ENCODE measurements around the gene TSPAN9.

GRCh38 chr12:3244219-3244750 is 167.1 kb downstream of the TSPAN9 start:
- TF ChIP-seq SPI1 (IDR thresholded peaks at IDR 0.05; ENCODE audit: borderline replicate concordance, low read depth) (no peak), CTCF (IDR thresholded peaks at IDR 0.05; ENCODE audit: insufficient read depth, low read length) (no peak), POLR2AphosphoS5 (IDR thresholded peaks at IDR 0.05; ENCODE audit: low read depth) (no peak)
